Activated T-helper 9 cell treated with anti-CD3 and anti-CD28 coated beads, Interleukin-2, amount 50 U/mL, for 16 hours (primary cell): Measurements from ENCODE around the gene GSTT4.
"Not testable (repeated sequence)": the region's sequence is repeated elsewhere in the genome, so short reads cannot be mapped to it uniquely, and the experiment has no call there.

Experiments
- DNase-seq: peaks from one replicate; pipeline ENCODE4 v3.0.0-alpha.2; 2020; ENCODE audit warnings: low read depth

The GSTT4 gene

GRCh38 chr22:24005201-24005600 is at the start of gene GSTT4:
GSTT4 (minus strand) TSS chr22:24005453; CDS start chr22:24005356, 97 bp downstream.
- no peak for DNase-seq

DNA sequence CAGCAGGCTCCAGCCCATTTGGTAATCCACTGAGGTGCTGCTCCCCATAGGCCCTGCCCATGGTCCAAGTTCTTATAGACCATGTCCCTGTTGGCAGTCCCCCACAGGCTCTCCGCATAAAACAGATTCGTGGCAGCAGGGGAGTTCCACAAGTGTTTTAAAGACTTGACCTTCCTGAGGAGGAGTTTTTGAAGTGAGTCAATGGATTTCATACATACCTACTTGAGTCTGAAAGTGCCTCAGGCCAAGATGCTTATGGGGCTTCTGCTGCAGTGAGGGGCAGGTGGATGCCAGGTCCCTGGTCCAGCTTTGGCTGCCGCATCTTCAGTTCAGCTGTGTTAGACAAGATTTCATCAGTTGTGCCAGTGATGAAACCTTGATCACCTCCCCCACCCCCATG is 49.1 kb upstream of the GSTT4 start:
- no peak for DNase-seq

- no peak for DNase-seq
These were observed 48.4 kb upstream of the GSTT4 start for GRCh38 chr22:24053481-24054226.

DNA sequence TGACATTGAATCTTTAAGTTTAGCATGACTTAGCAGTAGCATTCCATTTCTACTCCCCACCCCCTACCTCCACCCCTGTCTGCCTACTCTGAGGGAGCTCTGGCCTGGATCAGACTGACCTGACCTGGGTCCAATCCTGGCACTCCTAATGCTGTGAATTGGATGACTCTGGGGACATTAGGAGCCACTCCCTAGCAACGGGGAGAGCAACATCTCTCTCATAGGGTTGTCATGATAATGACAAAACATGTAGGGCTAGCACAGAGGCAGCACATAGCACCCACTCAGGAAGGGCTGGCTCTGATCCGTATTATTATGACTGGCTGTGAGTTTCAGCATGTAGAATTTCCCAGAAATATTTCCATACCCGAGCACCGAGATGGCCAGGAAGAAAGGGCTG is 46.3 kb upstream of the GSTT4 start:
- DNase-seq, result no peak

GRCh38 chr22:24051028-24051427 is 45.8 kb upstream of the GSTT4 start:
- no peak for DNase-seq

GRCh38 chr22:24049978-24050377 is 44.7 kb upstream of the GSTT4 start:
- no peak for DNase-seq

DNA sequence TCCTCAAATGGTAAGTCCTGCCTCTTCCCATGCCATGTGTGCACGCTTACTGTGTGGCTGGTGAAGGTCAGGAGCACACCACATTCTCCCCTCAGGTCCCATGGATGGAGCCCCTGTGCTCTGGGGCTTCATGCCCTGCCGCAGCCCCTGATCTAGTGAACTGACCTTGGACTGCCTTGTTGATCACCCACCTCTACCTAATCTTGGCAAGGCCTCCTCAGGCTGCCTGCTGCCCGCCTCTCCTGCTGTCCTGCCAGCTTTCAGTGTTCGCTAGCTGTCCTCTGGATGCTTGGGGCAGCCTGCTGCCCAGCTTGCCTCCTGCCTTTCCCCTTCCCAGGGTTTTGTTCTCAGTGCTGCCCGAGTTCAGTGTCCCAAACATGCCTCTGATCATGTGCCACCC is 44.0 kb upstream of the GSTT4 start:
- no peak for DNase-seq

- DNase-seq, result no peak
These were observed 40.8 kb upstream of the GSTT4 start for GRCh38 chr22:24046024-24046423.

- no peak for DNase-seq
These were observed 38.7 kb upstream of the GSTT4 start for GRCh38 chr22:24043958-24044357.

DNA sequence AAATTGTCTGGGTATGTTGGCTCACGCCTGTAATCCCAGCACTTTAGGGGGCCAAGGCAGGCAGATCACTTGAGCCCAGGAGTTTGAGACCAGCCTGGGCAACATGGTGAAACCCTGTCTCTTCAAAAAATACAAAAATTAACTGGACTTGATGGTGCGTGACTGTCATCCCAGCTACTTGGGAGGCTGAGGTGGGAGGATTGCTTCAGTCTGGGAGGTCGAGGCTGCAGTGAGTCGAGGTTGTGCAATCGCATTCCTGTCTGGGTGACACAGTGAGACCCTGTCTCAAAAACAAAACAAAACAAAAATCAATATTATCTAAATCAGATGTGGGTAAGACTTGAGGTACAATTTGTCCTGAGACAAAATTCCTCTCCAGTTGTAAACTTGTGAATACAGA is 38.2 kb upstream of the GSTT4 start:
- DNase-seq, result not testable (repeated sequence)

DNA sequence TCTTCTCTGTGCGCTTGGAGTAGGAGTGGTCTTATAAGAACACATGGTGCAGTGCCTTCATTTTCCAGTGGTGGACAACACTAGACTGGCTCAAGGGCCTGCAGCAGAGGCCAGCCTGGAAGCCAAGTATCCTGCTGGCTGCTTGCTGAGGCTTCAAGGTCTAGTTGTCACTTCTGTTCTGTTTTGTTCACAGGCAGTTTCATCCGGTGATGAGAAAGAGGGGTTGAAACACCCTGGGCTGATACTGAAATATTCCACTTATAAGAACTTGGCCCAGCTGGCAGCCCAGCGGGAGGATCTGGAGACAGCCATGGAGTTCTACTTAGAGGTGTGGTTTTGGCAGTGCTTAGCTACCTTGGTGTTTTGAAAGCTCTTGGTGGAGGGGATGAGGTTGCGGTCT is 35.7 kb upstream of the GSTT4 start:
- DNase-seq, result no peak

DNA sequence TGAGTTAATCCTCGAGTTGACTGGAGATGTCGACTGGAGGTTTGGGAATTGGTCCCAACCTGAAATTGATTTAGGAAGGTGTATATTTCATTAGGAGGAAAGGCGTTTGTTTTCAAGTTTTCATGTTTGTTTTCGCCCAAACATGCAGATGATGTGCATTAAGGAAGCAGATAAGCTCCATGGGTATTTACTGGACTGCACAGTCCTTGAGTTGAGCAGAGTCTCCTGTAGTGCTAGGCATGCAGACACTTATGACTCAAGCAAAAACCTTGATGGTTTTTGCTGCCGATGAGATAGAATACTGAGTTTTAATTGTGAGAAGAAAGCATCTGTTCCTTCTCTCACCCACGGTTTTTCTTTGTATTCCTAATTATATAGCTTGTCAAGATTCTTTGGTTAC is 33.8 kb upstream of the GSTT4 start:
- no peak for DNase-seq

- no peak for DNase-seq
These were observed 32.9 kb upstream of the GSTT4 start for GRCh38 chr22:24037851-24038765.

GRCh38 chr22:24035296-24035695 is 30.0 kb upstream of the GSTT4 start:
- no peak for DNase-seq

GRCh38 chr22:24033731-24034130 is 28.5 kb upstream of the GSTT4 start:
- no peak for DNase-seq

DNA sequence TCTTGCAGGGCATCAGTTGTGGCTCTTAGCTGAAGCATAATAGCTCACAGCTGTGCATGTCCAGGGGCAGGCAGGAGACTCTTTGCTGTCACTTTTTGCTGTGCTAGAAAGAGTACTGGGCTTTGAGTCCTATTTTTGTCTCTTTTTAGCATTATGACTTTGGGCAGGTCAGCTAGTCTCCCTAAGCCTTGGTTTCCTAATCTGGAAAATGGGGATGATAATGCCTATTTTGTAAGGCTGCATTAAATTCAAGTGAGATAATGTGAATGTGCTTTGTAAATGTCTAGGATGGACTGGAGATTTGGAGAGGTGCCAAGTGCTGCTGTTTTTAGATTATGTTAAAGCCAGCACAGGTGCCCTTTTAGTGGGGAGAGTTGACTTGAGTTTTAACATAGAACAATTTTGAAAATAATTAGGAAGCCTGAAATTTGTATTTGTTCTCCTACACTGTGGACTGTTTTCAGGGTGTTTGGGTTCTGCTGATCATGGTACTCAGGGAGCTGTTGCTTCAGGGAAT is 25.0 kb upstream of the GSTT4 start:
- DNase-seq, result no peak

GRCh38 chr22:24029304-24029703 is 24.1 kb upstream of the GSTT4 start:
- DNase-seq, result no peak

DNA sequence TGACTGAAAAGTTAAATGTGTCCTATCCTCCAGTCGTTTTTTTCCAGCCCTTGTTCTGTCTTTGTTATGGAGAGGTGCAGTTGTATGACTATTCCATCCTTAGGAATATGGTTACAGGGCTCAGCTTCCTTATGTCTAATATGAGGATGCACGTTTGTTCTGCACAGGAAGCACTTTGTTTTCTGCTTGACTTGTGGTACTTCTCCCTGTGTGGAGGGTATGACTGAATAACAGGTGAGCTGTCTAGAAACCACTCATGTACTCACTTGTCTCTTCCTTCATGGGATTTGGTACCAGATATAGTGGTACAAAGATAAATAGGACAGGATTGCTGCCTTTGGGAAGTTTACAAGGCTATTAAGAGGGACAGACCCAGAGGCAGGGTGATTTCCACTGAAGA is 23.3 kb upstream of the GSTT4 start:
- no peak for DNase-seq

- no peak for DNase-seq
These were observed 22.7 kb upstream of the GSTT4 start for GRCh38 chr22:24027991-24028390.

DNA sequence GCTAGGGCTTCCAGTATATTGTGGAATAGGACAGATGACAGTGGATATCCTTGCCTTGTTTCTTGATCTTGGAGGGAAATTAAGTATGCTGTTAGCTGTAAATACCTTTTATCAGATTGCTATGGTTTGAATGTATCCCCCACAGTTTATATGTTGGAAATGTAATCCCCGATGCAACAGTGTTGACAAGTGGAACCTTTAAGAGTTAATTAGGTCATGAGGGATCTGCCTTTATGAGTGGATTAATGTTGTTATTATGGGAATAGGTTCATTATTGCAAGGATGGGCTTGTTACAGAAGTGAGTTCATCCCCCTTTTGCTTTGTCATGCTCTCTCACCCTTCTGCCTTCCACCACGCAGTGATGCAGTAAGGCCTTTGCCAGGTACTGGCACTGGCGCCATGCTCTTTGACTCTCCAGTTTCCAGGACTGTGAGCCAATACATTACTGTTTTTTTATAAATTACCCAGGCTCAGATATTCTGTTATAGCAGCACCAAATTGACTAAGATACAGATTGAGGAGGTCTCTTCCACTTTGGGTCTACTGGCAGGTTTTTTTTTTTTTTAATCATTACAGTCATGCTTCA is 22.2 kb upstream of the GSTT4 start:
- no peak for DNase-seq

DNA sequence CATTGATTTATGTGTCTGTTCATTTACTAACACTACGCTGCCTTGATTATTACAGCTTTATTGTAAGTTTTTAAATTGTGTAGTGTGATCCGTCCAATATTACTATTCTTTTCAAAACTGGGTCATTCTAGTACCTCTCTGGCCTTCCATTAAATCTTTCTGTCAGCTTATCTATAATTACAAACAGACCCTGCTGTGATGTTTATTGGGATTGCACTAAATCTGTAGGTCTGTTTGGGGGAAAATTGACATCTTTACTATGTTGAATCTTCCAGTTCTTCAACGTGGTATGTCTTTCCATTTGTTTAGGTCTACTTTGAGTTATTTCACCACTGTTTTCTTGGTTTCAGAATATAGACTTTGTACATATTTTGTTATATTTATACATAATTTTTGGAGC is 21.5 kb upstream of the GSTT4 start:
- DNase-seq, result no peak

DNA sequence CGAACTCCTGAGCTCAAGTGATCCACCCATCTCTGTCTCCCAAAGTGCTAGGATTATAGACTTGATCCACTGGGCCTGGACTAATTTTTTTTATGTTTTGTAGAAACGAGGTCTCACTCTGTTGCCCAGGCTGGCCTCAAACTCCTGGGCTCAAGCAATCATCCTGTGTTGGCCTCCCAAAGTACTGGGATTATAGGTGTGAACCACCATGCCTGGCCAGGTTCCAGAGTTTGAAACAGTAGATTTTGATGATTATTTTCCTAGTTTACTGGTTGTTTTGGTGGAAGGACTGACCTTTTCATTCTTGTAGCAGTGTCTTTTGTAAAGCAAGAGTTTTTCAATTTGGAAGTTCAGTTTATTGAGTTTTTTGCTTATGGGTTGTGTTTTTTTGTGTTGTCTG is 20.8 kb upstream of the GSTT4 start:
- no peak for DNase-seq

DNA sequence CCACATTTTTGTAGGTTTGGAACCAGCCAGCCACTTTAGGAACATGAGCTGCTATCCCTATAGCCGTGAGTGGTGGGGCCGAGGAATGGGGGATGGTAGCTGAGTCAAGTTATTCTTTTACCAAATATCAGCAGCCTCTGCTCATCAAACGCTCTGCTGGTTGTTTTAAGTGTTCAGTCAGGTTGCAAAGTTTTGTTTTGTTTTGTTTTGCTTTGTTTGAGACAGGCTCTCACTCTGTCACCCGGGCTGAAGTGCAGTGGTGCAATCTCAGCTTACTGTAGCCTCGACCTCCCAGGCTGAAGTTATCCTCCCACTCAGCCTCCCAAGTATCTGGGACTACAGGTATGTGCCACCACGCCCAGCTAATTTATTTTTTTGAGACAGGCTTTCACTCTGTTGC is 20.2 kb upstream of the GSTT4 start:
- DNase-seq, result no peak
